ENCODE results near the gene PLXDC2.

- TF ChIP-seq CTCF (conservative IDR thresholded peaks at IDR 0.05 in 1 of 2, IDR thresholded peaks at IDR 0.05 in 1 of 2; ENCODE audit: extremely low read depth in 1 of 2, insufficient read depth in 1 of 2, low read depth in 1 of 2, low read length in 2 of 2) (no peak), EZH2 (IDR thresholded peaks at IDR 0.05; ENCODE audit: borderline replicate concordance, low read length) (no peak)
These were observed 6.8 kb upstream of the PLXDC2 start for GRCh38 chr10:19809481-19809880.

All from mammary epithelial cell (primary cell).